Measurements from ENCODE around the gene ETS1.

ETS1 gene

DNA sequence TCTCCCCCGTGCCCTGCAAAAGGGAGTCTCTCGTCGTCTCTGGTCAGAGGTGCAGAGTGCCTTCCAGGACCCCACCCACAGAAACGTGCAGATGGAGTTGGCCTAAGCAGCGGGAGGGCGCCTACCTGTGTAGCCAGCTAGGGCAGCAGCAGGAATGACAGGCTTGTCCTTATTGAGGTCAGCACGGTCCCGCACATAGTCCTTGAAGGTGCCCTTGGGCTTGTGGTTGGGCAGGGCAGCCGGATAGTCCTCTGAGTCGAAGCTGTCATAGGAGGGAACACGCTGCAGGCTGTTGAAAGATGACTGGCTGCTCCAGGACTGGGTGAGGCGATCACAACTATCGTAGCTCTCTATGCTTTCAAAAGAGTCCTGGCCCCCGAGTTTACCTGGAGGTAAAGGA is 107.3 kb downstream of the ETS1 start:
- DNase-seq, result no peak

DNA sequence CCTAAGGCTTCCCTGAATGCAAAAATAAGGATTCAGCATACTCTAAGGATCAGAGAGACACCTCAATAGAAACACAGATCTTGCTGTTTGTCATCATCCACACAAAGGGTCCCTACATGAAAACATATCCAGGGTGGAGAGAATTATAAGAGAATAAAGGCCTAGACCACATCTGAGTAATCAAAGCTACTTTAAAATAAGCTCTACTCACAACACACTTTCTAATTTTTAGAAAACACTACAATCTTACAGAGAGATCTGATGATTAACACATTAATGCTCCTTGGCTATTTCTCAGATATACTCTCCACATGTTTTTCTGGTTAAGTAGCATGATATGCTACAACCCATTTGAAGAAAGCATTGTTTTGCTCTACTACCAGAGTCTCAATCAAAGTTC is 108.2 kb downstream of the ETS1 start:
- no peak for DNase-seq

DNA sequence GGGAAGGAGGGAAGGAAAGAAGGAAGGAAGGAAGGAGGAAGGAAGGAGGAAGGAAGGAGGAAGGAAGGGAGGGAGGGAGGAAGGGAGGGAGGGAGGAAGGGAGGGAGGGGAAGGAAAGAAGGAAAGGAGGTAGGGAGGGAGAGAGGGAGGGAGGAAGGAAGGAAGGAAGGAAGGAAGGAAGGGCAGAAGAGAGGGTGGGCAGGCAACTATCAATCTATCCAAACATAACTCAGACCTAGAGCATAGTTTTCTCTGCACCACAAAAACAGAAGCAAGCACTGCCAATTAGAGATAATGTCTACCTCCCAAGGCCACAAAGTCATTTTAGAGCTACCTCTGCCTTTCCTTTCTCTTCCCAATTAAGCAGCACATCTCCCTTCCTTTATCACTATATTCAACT is 109.1 kb downstream of the ETS1 start:
- DNase-seq, result no peak

DNA sequence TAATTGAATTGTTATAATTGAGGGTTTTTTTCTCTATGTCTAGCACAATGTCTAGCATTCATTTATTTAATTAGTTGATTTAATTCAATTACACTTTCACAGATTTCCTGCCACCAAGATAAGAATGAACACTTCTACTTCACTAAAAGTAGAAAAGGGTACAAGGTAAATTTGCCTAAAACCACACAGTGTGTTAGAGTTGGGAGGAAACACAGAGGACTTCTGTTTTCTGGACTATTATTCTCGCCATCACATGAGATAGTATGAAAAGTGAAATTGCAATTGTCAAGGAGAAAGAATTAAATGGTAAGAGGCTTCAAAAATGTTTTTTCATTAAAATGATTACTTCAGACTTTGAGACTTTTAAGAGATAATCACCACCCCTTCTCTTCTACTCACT is 109.5 kb downstream of the ETS1 start:
- no peak for DNase-seq

DNA sequence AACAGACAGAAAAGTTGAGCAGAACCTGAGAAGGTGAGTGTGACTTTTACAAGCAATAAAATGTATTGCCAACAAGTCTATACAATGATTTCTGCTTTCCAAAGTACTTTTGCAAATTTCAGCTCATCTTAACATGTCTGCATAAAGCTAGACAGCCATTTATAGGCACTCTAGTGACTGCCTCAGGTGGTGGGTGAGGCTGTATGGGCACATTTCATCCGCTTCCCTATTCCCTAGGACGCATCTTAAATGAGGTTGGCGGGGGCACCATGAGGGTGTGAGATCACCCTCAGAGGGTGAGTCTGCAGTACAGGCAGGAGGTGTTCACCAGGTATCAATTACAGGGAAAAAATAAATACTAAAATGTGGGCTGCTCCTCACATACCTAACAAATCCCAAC is 110.1 kb downstream of the ETS1 start:
- DNase-seq, result no peak

DNA sequence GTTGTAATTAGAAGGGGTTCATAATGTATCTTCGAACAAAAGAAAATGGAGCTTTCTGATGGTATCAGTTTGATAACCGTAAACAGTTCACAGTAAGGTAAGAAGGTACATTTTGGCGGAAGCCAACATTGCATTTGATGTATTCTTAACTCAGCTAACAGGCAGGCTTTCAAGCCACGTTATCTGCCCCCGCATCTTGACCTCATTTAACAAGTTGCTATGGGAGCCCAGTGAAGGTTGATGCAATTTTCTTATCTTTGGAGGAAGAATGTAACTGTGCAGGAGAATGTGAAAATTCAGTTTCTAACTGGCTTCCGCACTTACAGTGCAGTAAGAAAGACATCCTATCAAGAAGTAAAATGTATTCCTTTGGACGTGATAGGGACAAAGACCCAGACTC is 110.6 kb downstream of the ETS1 start:
- DNase-seq, result no peak

DNA sequence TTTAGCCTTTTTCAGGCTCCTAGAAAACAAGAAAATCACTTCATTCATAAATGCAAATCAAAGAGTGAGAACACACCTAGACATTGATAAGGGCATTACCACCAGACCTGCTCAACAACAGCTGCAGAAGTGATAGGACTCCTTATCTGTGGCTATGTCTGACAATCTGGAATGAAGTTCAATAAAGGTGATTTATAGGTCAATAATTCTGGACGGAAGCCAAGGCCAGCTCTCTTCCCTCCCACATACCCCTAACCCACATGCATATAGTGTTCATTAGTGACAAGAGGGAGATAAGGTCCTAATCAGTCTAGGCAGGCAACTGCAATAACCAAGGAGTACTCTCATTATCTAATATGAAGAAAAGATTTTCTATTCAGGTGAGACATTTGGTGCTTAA is 111.3 kb downstream of the ETS1 start:
- DNase-seq, result no peak

DNA sequence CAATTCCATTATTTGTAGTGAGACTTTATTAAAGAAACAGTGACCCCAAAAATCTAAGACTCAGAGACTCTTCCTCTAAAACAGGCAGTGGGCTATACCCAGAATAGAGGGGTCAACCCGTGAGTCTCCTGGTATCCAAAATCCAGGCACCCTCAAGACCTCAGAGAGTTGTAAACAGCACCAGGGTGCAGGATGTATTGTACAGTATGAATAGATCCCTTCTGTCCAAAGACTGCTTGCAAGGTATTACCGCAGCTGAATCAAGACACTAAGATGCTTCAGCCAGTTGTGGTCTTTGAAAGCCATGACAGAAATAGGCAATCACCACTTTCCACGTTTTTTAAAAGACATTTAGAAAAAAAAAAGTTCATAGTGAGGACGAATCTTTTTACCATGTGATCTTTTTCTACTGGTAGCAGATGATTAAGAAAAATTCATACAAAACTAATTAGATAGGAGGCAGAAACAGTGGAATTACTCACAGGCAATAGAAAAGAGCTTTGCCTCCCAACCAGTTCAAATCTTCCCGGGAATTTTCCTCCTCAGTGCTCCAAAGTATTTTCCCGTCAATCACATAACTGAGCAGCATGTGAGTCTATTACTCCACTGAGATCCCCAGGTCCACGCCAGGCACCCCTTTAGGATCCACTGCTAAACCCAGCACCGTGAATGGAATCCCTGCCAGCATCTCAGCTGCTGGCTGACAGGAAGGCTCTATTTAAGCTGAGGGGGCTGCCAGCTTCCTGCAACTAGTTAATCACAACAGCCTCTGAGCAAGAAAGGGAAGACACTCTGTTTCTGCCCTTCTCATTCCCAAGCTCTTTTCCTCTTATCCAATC is 113.1 kb downstream of the ETS1 start:
- no peak for DNase-seq

DNA sequence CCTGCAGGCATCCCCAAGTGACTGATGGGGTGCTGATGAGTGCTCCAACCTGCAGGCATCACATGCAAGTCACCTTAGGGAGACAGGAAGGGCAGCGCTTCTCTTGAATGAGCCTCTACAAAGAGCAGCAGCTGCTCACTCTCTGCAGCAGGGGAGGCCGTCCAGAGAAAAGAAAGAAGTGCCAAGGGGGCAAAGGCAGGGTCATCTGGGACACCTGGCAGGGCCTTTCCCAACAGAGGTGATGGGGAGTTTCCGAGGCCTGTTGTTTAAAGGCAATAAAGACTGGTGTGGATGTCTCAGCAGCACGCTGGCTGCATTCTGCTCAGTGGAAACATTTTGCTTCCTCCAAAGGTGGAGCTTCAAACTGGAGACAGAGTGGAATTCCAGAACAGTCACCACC is 113.7 kb downstream of the ETS1 start:
- DNase-seq, result no peak

DNA sequence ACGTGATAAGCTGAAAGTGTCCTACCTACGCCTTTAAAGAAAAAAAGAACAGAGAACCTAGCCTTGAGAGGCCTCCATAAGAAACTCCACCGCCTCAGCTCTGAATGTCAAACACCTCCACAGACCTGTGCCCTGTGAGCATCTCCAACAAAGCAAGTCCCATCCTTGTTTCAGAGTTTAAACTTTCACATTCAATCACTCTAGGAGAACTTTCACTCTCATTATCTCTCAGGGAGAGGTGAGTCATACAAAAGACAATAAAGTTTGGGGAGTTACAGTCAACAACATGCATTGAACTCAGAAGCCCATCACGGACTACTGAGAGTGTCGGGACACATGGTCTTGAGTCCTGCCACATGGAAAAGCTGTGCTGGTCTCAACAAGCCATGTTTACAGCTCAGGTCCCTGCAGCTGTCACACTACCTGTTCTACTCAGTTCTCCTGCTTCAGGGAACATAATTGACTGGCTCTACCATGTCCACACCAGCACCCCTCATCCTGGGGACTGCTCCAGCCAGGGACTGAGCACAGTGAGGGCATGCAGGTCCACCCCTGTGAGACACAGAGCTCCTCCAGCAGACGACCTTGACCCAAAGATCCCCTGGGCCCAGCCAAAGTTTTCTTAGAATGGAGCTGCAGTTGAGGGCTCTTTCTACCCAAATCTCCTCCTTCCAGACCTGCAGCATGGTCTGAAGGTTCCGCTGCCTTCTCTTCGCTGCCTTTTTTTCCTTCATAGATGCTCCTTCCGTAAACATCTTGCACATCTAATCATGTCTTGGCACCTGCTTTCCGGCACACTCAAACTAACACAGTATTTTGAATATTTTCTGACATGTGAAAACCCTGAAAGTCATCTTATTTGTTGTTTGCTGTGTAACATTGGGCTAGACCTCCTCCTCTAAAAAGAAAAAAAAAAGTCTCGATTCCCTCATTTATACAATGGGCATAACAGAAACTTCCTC is 114.9 kb downstream of the ETS1 start:
- peak; percentile 61 for DNase-seq

DNA sequence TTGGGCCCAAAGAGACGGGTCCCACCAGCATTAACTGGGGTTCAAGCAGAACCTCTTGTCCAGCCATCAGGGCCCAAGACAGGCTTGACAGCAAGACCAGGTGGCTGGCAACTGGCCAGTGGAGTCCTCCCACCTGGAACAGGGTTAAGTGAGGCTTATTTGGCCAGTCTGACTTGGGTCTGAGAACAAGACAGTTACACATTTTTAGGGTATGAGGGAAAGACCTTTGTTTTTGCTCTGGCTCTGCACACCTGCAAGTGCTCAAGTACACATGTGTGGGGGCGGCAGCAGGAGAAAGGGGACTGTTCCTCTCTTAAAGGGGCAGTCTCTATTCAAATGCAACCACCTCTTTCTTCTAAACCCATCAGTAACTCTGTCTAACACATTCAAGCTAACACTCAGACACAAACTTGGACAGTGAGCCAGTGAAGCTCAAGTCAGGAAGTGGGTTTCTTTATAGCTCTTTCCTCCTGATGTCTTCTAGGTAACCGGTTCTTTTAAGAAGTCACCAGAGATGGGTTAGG is 116.2 kb downstream of the ETS1 start:
- DNase-seq, result no peak

DNA sequence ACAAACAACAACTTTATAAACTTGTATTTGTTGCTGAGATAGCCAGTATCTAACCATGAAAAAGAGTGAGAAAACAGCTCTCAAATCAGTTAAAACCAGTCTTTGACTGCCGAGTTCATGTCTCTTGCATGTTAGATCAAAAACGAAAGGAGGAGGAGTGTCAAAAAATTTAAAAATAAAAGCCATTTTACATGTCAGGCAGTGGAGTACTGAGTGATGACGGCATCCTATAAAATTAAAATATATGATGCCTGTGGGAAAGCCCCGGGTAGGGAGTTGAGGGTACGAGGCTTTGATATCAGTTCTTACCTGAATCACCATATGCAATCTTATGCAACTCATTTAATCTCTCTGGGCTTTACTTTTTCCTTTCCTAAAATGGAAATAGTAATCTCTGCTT is 117.3 kb downstream of the ETS1 start:
- DNase-seq, result no peak

DNA sequence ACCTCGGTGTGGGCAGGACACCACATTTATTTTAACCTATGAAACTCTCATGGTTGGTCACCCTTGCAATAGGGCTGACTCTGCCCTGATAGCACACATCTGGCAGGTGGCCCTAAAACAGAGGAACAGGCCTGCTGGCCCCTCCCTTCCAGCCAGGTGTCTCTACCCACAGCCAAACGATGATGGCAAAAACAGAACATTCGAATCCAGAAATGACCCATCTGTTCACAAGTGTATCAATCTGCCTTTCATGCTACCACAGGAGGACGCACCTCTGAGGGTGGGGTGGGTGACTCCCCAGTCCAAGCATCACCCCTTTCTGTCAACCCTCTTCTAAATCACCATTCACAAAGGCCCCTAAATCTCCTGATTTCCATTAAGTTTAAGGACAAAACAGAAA is 118.1 kb downstream of the ETS1 start:
- DNase-seq, result no peak

DNA sequence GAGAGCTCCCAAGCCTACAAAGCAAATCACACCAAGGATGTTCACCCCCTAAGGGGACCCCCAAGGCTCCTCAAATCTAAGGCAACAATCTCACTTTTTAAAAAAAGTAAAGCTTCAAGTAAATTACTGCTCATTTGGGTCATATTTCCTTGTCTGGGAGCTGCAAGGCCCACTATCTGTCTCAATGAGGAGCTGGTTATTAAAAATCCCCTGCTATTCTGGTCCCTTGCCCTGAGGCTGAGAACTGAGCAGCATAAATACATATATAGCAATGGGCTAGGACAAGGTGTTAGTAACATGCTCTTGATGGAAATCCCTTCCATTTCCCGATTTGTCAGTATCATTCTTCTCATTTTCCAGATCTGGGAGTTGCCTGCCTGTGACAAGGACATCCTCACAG is 119.2 kb downstream of the ETS1 start:
- DNase-seq, result no peak

DNA sequence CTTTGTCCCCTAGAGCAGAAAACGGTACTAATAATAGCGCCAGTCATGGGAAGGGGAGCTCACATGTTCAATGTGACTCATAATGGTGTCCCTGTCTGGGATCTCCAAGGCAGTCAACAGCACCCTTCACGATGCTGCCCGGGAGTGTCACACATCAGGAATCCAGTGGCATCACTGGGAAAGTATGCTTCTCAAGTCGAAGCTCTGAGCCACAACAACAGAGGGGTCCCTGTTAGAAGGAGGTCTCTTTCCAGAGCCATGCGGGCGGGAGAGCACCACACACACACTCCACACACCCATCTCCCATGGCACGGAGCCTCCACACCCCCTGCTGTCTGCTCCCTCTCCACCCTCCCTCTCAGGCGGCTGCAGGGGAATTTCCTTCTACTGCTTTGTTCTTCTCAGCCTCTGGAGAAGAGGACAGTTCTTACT is 119.7 kb downstream of the ETS1 start:
- DNase-seq, result peak; percentile 100

DNA sequence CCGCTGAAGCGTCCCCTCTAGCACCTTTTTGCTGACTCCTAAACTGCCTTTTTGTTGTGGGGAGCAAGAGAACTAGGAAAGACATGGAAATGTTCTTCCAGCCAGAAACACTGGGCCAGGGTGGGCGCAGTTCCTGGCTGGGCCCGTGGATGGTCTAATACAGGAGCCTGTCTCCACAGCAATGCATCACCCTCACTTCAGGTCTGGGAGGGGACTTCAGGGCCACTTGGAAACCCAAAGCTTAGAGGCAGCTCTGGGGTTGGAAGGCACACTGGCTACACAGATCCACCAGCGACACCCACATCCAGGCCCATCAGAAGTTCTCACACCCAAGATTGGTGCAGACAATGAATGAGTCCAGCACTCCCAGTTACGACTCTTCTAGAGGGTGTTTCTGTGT is 120.3 kb downstream of the ETS1 start:
- DNase-seq, result no peak

DNA sequence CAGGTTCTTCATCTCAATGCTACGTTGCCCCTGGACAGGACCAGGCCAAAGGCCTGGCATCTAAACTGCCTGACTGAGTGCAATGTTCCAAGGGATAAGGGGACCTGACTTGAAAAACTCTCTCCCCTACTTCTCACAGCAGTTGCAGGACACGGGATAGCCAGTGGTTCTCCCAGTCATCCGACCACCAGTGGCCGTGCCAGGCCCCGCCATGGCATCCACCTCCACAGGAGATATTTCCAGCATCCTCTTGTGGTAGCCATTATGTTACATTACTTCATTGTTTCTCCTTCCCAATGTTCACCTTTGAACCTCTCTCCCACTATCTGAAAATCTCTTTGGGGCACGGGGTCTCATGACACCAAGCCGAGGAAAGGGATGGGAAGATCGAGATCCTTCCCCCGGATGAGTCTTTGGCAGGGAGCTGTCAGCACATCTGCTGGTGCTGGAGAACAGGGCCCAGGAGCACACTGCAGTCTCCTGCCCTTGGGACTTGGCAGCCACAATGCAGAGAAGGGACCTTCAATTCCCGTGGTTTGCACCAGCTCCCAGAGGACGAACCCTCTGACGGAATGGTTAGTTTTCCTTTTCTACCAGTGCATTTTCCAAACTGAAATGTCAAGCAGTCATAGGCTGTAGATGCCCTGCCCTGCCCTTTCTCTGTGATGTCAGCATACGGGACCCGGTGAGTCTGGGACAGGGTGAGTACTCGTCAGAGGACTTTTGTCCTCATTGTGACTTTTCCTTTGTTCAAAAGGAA is 121.2 kb downstream of the ETS1 start:
- no peak for DNase-seq

DNA sequence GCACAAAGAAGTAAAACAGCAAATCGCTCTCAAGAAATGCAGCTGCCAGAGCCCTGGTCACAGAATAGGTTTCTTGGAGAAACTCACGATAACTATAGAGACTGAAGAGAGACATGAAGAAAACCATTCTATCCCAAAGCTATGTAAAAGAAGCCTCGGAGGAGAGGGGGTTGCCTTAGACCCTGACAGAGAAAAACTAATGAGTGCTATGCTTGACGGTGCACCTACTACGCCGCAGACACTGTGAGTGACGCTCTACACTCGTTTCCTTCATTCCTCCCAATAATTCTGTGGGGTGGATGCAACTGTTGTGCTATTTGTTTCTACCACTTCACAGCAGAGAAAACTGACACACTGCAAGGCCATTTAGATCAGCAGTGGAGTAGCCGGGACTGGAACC is 121.8 kb downstream of the ETS1 start:
- no peak for DNase-seq

DNA sequence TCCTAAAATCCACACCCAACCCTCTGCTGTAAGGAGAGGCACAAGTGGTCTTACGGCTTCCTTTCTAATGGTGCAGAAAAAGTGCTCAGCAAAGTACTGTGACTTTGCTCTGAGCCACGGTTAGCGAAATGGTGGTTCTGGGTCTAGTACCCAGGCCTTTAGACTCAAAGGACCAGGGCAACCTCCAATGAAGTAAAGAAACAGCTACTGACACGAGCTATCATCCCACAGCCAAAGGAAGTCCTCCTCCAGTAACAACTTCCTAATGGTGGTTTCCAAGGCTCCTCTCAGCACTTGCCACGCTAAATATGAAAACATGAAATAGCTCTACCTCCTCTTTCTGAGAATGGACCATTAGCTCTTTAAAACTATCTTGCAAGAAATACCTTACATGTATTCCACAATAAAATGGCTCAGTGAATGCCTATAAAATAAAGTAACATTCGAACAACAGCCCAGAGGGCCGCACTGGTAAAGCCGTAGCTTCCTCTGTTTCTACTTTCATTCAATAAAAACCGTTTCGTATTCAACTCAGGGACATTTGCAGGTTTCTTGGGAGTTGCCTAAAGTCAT is 122.4 kb downstream of the ETS1 start:
- no peak for DNase-seq

DNA sequence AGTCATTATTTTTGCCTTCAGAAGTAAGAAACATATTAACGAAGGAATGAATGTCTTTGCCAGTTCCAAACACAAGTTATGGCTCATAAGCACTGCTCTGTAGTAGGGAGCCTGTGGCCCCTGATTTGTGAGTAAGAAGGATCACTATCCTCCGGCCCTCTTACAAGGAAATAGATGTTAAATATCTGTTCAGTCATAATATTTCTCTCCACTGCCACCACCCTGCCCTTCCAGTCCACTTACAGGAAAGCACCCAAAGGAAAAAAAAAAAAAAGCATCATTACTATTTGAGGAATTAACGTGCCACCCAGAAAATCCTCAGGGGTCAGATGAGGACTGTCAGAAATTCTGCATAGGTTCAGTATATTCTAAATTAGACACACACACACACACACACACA is 123.4 kb downstream of the ETS1 start:
- no peak for DNase-seq

DNA sequence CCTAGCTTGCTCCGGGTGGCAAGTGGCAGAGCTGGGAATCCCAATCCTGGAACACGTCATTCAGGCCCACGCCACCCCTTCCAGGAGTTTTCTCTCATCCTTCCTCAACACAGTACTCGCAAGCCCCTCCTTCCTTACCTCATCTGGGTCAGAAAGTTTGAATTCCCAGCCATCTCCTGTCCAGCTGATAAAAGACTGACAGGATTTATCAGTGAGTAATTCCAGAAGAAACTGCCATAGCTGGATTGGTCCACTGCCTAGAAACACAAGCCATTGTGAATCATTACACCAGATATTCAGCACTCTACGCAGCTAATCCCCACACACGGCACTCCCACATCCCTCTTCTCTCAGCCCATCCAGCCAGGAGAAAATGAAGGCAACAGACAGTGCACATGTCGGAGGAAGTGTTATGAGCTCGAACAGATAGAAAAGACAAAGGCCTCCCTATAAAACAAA is 124.0 kb downstream of the ETS1 start:
- peak; percentile 93 for DNase-seq

DNA sequence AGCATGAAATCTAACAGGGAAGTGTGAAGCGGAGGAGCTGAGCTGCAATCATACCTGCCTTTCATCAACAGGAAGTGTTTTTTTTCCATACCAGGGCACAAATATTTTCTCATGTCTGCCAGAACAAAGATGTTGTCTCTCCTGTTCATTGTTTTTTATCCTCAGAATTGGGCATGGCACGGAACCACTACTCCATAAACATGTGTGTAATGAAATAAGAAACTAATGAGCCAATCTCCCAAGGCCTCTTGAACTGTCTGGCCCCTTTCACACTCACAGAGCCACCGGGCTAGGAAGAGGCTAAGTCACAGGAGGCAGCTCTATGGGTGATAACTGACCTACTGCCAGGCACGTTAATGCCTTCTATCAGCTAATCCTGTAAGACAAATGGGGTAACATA is 124.4 kb downstream of the ETS1 start:
- DNase-seq, result no peak

DNA sequence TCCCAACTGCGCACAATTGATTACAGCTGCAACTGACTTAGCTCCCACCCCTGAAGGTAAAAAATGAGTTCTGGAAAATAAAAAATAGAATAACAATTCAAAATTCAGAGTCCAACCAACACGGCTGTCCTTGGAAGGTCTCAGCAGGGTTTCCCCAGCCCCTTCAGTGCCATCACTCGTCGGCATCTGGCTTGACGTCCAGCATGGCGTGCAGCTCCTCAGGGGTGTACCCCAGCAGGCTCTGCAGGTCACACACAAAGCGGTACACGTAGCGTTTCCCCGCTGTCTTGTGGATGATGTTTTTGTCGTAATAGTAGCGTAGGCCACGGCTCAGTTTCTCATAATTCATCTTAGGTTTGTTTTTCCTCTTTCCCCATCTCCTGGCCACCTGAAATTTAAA is 125.2 kb downstream of the ETS1 start:
- no peak for DNase-seq

All from fibroblast of skin of right biceps (primary cell).